Fibroblast of lung (primary cell): ENCODE results near the gene ATP6V1A. TPM values are rescaled to one million over a fixed set of nuclear protein-coding genes. Genes with fewer than 3 reads are reported as not detected.
A peak's percentile ranks its signal among the peaks of the same experiment; 100 is the strongest.

Experiments
- DNase-seq, 2 donors: peaks; one replicate each; pipeline versions ENCODE4 v3.0.0 to v3.0.0-alpha.2; 2010; ENCODE audit warnings: low read depth in 2 of 2
- H2AFZ ChIP-seq: 2 replicates; pipeline ENCODE4 v1.5.1; 2012; ENCODE audit warnings: low read length, control low read depth, inconsistent platforms
- H3K27ac ChIP-seq: 2 replicates; pipeline ENCODE4 v1.5.1; 2011; ENCODE audit warnings: low read length, control low read depth; ENCODE audit not compliant: insufficient read depth
- H3K27me3 ChIP-seq: 2 replicates; pipeline ENCODE4 v1.5.1; 2011; ENCODE audit warnings: mild to moderate bottlenecking, low read length; ENCODE audit not compliant: control insufficient read depth, insufficient read depth
- H3K36me3 ChIP-seq: 2 replicates; pipeline ENCODE4 v1.5.1; 2011; ENCODE audit warnings: low read length; ENCODE audit not compliant: control insufficient read depth, insufficient read depth
- H3K4me1 ChIP-seq: 2 replicates; pipeline ENCODE4 v1.5.1; 2011; ENCODE audit warnings: low read length; ENCODE audit not compliant: control insufficient read depth, insufficient read depth; ENCODE audit errors: extremely low read depth
- H3K4me2 ChIP-seq: 2 replicates; pipeline ENCODE4 v1.5.1; 2011; ENCODE audit warnings: low read length, control low read depth; ENCODE audit not compliant: insufficient read depth; ENCODE audit errors: extremely low read depth
- H3K4me3 ChIP-seq, 4 experiments: fragments of 200-600 bp in 1 of 4; sonication (generic) in 1 of 4; replicated peaks in 1 of 4; 2 replicates each; pipeline ENCODE4 v1.5.1; 2011 to 2016; ENCODE audit warnings: low read length in 4 of 4, low read depth in 3 of 4, mild to moderate bottlenecking in 3 of 4, control low read depth in 2 of 4, inconsistent platforms in 1 of 4, mixed read lengths in 1 of 4; ENCODE audit not compliant: insufficient read depth in 1 of 4; ENCODE audit errors: control extremely low read depth in 1 of 4
- H3K79me2 ChIP-seq: 2 replicates; pipeline ENCODE4 v1.5.1; 2012; ENCODE audit warnings: mild to moderate bottlenecking, low read length, inconsistent platforms; ENCODE audit not compliant: control insufficient read depth, insufficient read depth
- H3K9ac ChIP-seq: 2 replicates; pipeline ENCODE4 v1.5.1; 2011; ENCODE audit warnings: mild to moderate bottlenecking, low read length, control low read depth; ENCODE audit not compliant: insufficient read depth
- H3K9me3 ChIP-seq: 2 replicates; pipeline ENCODE4 v1.5.1; 2012; ENCODE audit warnings: low read depth, low read length; ENCODE audit not compliant: control insufficient read depth, insufficient read depth
- H4K20me1 ChIP-seq: 2 replicates; pipeline ENCODE4 v1.5.1; 2011; ENCODE audit warnings: low read length; ENCODE audit not compliant: control insufficient read depth, insufficient read depth; ENCODE audit errors: extremely low read depth
- EZH2 ChIP-seq: IDR thresholded peaks from 2 replicates; pipeline ENCODE4 v1.5.1; 2012; ENCODE audit warnings: low read length, control low read depth, mild to moderate bottlenecking; ENCODE audit errors: missing control alignments
- polyA plus RNA-seq, 2 donors: library from polyadenylated mRNA; depleted of rRNA in 1 of 2; stranded (reverse) in 1 of 2; unstranded in 1 of 2; fragments of >200 nt; gene quantifications; 2 replicates each; pipeline ENCODE4 v1.2.1, GENCODE V29; 2011 to 2012; ENCODE audit warnings: missing spikeins in 1 of 2
- total RNA-seq: library from RNA; depleted of rRNA; stranded (reverse); fragments of >200 nt; gene quantifications from 2 replicates; pipeline ENCODE4 v1.2.1, GENCODE V29; 2014
- TF ChIP-seq, protein P1 (sequence below), 2 donors: IDR thresholded peaks in 1 of 2; conservative IDR thresholded peaks in 1 of 2; 1 replicate in 1 of 2; 2 replicates in 1 of 2; pipeline ENCODE4 v1.5.1; 2011 to 2012; ENCODE audit warnings: low read length in 2 of 2, control low read depth in 1 of 2, inconsistent platforms in 1 of 2, low read depth in 1 of 2, mild to moderate bottlenecking in 1 of 2

Gene ATP6V1A
- total and polyA plus RNA-seq, 2 donors (not counting 1 experiment from before 2014, with no cell fraction given): 75.7 to 213 TPM

DNA sequence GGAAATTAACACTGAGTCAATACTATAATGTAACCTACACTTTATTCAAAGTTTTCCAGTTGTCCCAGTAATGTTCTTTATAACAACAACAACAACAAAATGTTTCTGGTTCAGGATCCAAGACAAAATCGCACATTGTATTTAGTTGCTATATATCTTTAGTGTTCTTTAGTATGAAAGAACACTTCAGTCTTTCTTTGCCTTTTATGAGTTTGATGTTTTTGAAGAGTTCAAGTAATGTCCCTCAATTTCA lies 84.2 kb downstream of the ATP6V1A start:
- Histone ChIP-seq H2AFZ (no peak overlapping the region), H3K4me2 (no peak overlapping the region), H3K4me3 (no peak overlapping the region), H3K4me1 (peaks cover 2% of the 10 kb centered on the region), H3K79me2 (no peaks in the 10 kb centered on the region), H3K36me3 (no peaks in the 10 kb centered on the region), H4K20me1 (no peaks in the 10 kb centered on the region), H3K9me3 (no peaks in the 10 kb centered on the region), H3K27me3 (no peaks in the 10 kb centered on the region), H3K9ac (no peak overlapping the region), H3K27ac (no peak overlapping the region)
- no peak for TF ChIP-seq EZH2
- TF ChIP-seq, protein P1, sequence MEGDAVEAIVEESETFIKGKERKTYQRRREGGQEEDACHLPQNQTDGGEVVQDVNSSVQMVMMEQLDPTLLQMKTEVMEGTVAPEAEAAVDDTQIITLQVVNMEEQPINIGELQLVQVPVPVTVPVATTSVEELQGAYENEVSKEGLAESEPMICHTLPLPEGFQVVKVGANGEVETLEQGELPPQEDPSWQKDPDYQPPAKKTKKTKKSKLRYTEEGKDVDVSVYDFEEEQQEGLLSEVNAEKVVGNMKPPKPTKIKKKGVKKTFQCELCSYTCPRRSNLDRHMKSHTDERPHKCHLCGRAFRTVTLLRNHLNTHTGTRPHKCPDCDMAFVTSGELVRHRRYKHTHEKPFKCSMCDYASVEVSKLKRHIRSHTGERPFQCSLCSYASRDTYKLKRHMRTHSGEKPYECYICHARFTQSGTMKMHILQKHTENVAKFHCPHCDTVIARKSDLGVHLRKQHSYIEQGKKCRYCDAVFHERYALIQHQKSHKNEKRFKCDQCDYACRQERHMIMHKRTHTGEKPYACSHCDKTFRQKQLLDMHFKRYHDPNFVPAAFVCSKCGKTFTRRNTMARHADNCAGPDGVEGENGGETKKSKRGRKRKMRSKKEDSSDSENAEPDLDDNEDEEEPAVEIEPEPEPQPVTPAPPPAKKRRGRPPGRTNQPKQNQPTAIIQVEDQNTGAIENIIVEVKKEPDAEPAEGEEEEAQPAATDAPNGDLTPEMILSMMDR (conservative IDR thresholded peaks at IDR 0.05 in 1 of 2, IDR thresholded peaks at IDR 0.05 in 1 of 2; ENCODE audit: low read depth in 1 of 2, low read length in 2 of 2): no peak
- DNase-seq: no peak

DNA sequence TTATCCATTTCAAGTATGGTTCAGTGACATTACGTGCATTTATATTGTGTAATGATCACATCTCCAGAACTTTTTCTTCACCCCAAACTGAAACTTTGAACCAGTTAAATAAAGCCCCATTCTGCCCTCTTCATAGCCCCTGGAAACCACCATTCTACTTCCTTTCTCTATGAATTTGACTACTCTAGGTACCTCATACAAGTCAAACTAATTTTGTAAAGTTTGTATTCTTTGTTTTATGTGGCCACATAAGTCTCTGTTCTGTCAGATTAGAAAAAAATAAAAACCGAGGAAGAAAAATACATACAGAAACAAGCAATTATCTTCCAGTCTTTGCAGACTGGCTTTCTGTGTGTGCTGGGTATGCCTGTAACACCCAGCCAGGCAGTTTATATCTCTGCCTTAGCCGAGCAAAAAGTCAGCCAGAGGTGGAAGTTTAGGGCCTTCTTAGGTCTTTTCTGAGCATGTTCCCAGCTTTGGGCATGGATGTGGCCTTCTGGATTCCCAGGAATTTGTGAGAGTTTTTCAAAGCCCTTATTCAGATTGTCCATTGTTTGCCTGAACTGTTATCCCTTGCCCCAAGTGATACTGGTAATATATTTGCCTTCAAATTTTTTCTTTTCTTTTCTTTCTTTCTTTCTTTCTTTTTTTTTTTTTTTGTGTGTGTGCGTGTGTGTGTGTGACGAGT lies 85.8 kb downstream of the ATP6V1A start:
- no peak overlapping the region for H3K27ac ChIP-seq

DNA sequence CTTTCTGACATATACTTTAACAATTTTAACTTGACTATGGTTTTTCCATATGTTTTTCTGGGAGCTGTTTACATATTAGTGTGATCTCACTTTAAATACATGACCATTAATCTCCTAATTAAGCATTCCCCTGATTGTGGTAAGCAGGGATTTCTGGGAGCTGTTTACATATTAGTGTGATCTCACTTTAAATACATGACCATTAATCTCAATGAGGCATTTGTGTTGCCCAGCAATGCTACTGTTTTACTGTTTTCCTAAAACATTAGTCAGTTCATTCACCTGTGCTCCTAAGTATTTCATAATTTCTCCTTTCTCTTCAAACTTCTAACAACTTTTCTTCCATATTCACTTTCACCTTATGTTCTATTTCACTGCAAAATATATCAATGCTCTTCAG lies 88.1 kb downstream of the ATP6V1A start:
- no peak overlapping the region for H3K27ac ChIP-seq
- no peak overlapping the region for H2AFZ ChIP-seq
- H3K4me1 ChIP-seq: peaks cover 2% of the 10 kb centered on the region
- no peaks in the 10 kb centered on the region for H3K36me3 ChIP-seq
- no peak overlapping the region for H3K4me2 ChIP-seq
- H3K79me2 ChIP-seq: no peaks in the 10 kb centered on the region
- H4K20me1 ChIP-seq: no peaks in the 10 kb centered on the region
- H3K27me3 ChIP-seq: no peaks in the 10 kb centered on the region
- peak in 1 of 2 donors; percentile 40 for DNase-seq
- no peaks in the 10 kb centered on the region for H3K9me3 ChIP-seq
- no peak for TF ChIP-seq EZH2
- no peak overlapping the region for H3K9ac ChIP-seq
- H3K4me3 ChIP-seq: no peak overlapping the region

More for the DNA sequence above, 85.8 kb downstream of the ATP6V1A start:
- Histone ChIP-seq H3K79me2 (no peaks in the 10 kb centered on the region), H3K4me1 (peaks cover 2% of the 10 kb centered on the region), H3K9me3 (no peaks in the 10 kb centered on the region), H3K36me3 (no peaks in the 10 kb centered on the region), H2AFZ (no peak overlapping the region), H3K4me2 (no peak overlapping the region), H3K9ac (no peak overlapping the region), H4K20me1 (no peaks in the 10 kb centered on the region), H3K27me3 (no peaks in the 10 kb centered on the region), H3K4me3 (no peak overlapping the region)
- TF ChIP-seq, protein P1 (conservative IDR thresholded peaks at IDR 0.05 in 1 of 2, IDR thresholded peaks at IDR 0.05 in 1 of 2; ENCODE audit: low read depth in 1 of 2, low read length in 2 of 2): no peak
- TF ChIP-seq EZH2: no peak
- DNase-seq: peak in 1 of 2 donors; percentile 41
